Astrocyte (in vitro differentiated cells and primary cell): ENCODE data around the gene TSGA10.

Source experiments
- EZH2 ChIP-seq: IDR thresholded peaks from 2 replicates; pipeline ENCODE4 v1.6.1; 2012; ENCODE audit warnings: mild to moderate bottlenecking, low read length, inconsistent platforms; ENCODE audit not compliant: insufficient read depth
- TF ChIP-seq, protein P1 (sequence below): IDR thresholded peaks from 2 replicates; pipeline ENCODE4 v1.5.1; 2011; ENCODE audit warnings: low read depth, mild to moderate bottlenecking, inconsistent platforms, low read length, moderate library complexity; ENCODE audit not compliant: insufficient read depth

DNA sequence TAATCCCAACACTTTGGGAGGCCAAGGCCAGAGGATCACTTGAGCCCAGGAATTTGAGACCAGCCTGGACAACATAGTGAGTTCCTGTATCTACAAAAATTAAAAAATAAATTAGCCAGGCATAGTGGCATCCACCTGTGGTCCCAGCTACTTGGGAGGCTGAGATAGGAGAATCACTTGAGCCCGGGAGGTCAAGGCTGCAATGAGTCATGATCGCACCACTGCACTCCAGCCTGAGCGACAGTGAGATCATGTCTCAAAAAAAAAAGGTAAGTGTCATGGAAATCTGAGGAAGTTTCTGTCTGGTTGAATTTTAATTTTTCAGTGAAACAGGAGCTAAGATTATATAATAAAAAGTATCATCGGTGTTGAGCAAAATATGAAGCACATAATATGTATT, 15.7 kb downstream of the TSGA10 start:
- TF ChIP-seq, protein P1, sequence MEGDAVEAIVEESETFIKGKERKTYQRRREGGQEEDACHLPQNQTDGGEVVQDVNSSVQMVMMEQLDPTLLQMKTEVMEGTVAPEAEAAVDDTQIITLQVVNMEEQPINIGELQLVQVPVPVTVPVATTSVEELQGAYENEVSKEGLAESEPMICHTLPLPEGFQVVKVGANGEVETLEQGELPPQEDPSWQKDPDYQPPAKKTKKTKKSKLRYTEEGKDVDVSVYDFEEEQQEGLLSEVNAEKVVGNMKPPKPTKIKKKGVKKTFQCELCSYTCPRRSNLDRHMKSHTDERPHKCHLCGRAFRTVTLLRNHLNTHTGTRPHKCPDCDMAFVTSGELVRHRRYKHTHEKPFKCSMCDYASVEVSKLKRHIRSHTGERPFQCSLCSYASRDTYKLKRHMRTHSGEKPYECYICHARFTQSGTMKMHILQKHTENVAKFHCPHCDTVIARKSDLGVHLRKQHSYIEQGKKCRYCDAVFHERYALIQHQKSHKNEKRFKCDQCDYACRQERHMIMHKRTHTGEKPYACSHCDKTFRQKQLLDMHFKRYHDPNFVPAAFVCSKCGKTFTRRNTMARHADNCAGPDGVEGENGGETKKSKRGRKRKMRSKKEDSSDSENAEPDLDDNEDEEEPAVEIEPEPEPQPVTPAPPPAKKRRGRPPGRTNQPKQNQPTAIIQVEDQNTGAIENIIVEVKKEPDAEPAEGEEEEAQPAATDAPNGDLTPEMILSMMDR = no peak
- TF ChIP-seq EZH2 = no peak
